Tibial nerve (tissue), 4 donors: Measurements from ENCODE around the gene TTYH1. TPM values are rescaled to one million over a fixed set of nuclear protein-coding genes. Genes with fewer than 3 reads are reported as not detected.

ENCODE experiments used
- DNase-seq, 2 donors: peaks; one replicate each; pipeline ENCODE4 v3.0.0-alpha.2; 2019; ENCODE audit warnings: low spot score in 2 of 2
- H3K27ac ChIP-seq, 4 donors: fragments of 200-600 bp; sonication (generic) in 3 of 4; one replicate each; pipeline ENCODE4 v1.5.1; 2017 to 2019; ENCODE audit warnings: mild to moderate bottlenecking in 1 of 4
- H3K27me3 ChIP-seq, 2 donors: fragments of 200-600 bp; sonication (generic) in 1 of 2; one replicate each; pipeline versions ENCODE4 v1.5.1 to v1.6.0; 2017 to 2019
- H3K36me3 ChIP-seq, 3 donors: fragments of 200-600 bp; sonication (generic); one replicate each; pipeline ENCODE4 v1.5.1; 2018 to 2019
- H3K4me1 ChIP-seq, 4 donors: fragments of 200-600 bp; sonication (generic) in 3 of 4; one replicate each; pipeline ENCODE4 v1.5.1; 2017 to 2019
- H3K4me3 ChIP-seq, 4 donors: fragments of 200-600 bp; sonication (generic) in 3 of 4; one replicate each; pipeline ENCODE4 v1.5.1; 2017 to 2019; ENCODE audit warnings: mild to moderate bottlenecking in 1 of 4, moderate library complexity in 1 of 4
- H3K9me3 ChIP-seq, 4 donors: fragments of 200-600 bp; sonication (generic) in 3 of 4; one replicate each; pipeline ENCODE4 v1.5.1; 2017 to 2019
- EP300 ChIP-seq, 2 donors: sonication (generic); formaldehyde crosslinking; IDR thresholded peaks; one replicate each; pipeline ENCODE4 v1.6.1; 2017; ENCODE audit warnings: antibody characterized with exemption in 2 of 2, mild to moderate bottlenecking in 1 of 2
- POLR2A ChIP-seq, 2 donors: fragments of 450-650 bp; IDR thresholded peaks; one replicate each; pipeline ENCODE4 v1.6.1; 2017; ENCODE audit warnings: antibody characterized with exemption in 2 of 2, mild to moderate bottlenecking in 2 of 2, moderate library complexity in 2 of 2
- WGBS, 2 donors: methylation state at CpG; one replicate each; pipeline ENCODE4 v1.1.5; 2018; 5-methylcytosine and 5-hydroxymethylcytosine counted together
- total RNA-seq, 4 donors: library from RNA; depleted of rRNA; stranded (reverse); fragments of >200 nt; gene quantifications; one replicate each; pipeline ENCODE4 v1.1.0, GENCODE V29; 2016
- TF ChIP-seq, protein P1 (sequence below), 5 experiments: fragments of 200-600 bp in 3 of 5; fragments of 450-650 bp in 2 of 5; sonication (generic) in 3 of 5; IDR thresholded peaks; one replicate each; pipeline ENCODE4 v1.5.1; 2016 to 2019; ENCODE audit warnings: antibody characterized with exemption in 5 of 5, mild to moderate bottlenecking in 3 of 5, moderate library complexity in 2 of 5

TTYH1 gene
- total RNA-seq, 4 donors from 2014 or later: 21.0 to 50.0 (median 34.9) TPM

DNA sequence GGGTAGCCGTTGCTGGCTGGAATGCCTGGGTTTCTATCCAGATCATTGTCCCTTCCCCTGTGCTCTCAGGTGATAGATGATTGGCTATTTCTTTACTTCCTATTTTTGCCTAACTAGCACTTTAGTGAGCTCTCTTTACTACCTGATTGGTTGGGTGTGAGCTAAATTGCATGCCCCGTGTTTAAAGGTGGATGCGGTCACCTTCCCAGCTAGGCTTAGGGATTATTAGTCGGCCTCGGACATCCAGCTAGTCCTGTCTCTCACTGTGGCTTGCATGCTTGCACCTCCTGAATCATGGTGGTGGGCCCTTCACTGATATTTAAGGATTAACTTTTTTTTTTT lies 10.1 kb downstream of the TTYH1 start:
- H3K4me1 ChIP-seq: peaks cover 0 to 40% (median 10%) of the 10 kb centered on the region in 4 donors
- TF ChIP-seq POLR2A (IDR thresholded peaks at IDR 0.05) (no peak), EP300 (IDR thresholded peaks at IDR 0.05) (no peak)
- TF ChIP-seq, protein P1, sequence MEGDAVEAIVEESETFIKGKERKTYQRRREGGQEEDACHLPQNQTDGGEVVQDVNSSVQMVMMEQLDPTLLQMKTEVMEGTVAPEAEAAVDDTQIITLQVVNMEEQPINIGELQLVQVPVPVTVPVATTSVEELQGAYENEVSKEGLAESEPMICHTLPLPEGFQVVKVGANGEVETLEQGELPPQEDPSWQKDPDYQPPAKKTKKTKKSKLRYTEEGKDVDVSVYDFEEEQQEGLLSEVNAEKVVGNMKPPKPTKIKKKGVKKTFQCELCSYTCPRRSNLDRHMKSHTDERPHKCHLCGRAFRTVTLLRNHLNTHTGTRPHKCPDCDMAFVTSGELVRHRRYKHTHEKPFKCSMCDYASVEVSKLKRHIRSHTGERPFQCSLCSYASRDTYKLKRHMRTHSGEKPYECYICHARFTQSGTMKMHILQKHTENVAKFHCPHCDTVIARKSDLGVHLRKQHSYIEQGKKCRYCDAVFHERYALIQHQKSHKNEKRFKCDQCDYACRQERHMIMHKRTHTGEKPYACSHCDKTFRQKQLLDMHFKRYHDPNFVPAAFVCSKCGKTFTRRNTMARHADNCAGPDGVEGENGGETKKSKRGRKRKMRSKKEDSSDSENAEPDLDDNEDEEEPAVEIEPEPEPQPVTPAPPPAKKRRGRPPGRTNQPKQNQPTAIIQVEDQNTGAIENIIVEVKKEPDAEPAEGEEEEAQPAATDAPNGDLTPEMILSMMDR (IDR thresholded peaks at IDR 0.05): no peak
- no peak for DNase-seq
- H3K36me3 ChIP-seq: no peaks in the 10 kb centered on the region
- WGBS, 2 donors: 71 to 75% methylated on average over 5 of the region's 5 CpGs
- H3K27ac ChIP-seq: no peak overlapping the region
- no peaks in the 10 kb centered on the region for H3K9me3 ChIP-seq
- H3K27me3 ChIP-seq: peaks cover 0 to 51% of the 10 kb centered on the region in 2 donors
- no peak overlapping the region for H3K4me3 ChIP-seq

DNA sequence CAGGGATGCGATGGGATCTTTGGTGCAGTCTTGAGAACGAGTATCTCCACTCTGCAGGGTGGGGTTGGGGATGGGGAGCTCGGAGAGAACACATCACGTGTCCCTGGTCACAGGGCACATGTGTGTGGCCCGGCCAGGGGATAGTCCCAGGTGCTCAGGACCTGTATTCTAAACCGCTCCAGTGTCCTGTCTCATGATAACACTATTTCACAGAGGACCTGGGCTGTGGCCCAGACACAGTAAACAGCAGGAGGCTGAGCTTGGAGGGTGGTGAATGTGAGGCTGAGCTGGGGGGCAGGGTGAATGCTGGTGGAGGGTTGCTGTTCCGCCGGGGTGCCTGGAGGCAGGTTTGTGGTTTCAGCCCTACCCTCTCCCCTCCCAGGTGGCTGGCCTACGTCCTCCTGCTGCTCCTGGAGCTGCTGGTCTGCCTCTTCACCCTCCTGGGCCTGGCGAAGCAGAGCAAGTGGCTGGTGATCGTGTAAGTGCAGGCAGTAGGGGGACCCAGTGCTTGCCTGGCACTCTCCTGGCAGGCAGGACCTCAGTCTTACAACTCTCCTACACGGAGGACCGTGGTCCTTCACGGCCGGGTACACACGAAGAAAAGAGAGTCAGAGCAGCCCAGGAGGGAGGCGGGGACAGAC lies 11.1 kb downstream of the TTYH1 start:
- DNase-seq: no peak
- H3K36me3 ChIP-seq: no peaks in the 10 kb centered on the region
- no peak overlapping the region for H3K4me3 ChIP-seq
- 72 to 75% methylated on average over 15 of the region's 17 CpGs for WGBS, 2 donors
- H3K27ac ChIP-seq: no peak overlapping the region
- TF ChIP-seq POLR2A (IDR thresholded peaks at IDR 0.05) (no peak), EP300 (IDR thresholded peaks at IDR 0.05) (no peak)
- TF ChIP-seq, protein P1 (IDR thresholded peaks at IDR 0.05): no peak
- H3K9me3 ChIP-seq: no peaks in the 10 kb centered on the region
- H3K4me1 ChIP-seq: peaks cover 0 to 40% (median 16%) of the 10 kb centered on the region in 4 donors
- H3K27me3 ChIP-seq: peaks cover 0 to 50% of the 10 kb centered on the region in 2 donors

DNA sequence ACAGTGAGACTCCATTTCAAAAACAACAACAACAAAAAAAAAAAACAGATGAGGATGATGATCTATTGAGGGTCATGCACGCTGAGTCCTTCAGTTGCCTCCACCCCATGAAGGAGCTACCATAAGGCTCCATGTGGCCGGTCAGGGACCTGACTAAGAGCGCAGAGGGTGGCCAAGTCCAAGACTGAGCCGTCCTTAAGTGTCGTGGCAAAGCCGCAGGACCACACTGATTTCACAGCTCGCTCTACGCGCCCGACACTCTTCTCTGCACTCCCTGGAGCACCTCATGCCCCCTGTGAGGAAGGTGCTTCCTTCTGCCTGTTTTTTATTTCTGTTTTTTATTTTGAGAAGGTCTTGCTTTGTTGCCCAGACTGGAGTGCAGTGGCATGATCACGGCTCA lies 12.3 kb downstream of the TTYH1 start:
- peaks cover 0 to 33% (median 13%) of the 10 kb centered on the region in 4 donors for H3K4me1 ChIP-seq
- no peaks in the 10 kb centered on the region for H3K9me3 ChIP-seq
- no peaks in the 10 kb centered on the region for H3K36me3 ChIP-seq
- DNase-seq: no peak
- H3K27me3 ChIP-seq: peaks cover 0 to 45% of the 10 kb centered on the region in 2 donors
- H3K4me3 ChIP-seq: no peak overlapping the region
- whole genome bisulfite sequencing, 2 donors: 84 to 85% methylated on average over 11 of the region's 11 CpGs
- H3K27ac ChIP-seq: no peak overlapping the region
- TF ChIP-seq EP300 (IDR thresholded peaks at IDR 0.05): no peak
- no peak for TF ChIP-seq POLR2A (IDR thresholded peaks at IDR 0.05)
- TF ChIP-seq, protein P1 (IDR thresholded peaks at IDR 0.05): no peak

DNA sequence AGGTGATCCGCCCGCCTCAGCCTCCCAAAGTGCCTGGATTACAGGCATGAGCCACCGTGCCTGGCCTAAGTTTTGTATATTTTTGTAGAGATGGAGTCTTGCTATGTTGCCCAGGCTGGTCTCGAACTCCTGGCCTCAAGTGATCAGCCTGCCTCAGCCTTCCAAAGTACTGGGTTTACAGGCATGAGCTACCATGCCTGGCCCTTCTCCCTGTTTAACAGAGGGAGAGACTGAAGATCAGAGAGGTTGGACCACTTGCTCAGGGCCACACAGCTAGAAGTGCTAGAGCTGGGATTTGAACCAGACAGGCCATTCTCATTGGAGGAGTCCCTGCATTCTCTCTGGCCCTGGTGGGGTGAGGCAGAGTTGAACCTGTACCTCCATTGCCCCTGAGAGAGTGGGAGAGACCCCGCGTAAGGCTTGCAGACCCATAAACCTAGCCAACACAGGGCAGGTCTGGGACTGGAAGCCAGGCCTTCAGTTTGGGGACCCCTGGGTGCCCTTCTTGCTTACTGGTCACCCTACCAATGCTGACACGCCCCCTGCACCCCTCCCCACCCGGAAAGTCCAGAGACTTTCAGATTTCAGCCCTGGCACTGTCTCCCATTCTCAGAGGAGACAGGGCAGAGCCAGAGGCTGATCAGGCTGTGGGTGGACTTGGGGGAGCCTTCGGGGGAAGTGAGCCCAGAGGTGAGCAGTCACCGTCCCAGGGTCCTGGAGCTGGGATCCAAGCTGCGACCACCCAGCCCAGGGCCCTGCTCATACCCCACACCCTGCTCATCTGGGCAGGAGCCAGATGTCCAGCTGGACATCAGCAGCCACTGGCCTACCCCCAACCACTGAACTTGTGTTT lies 13.3 kb downstream of the TTYH1 start:
- DNase-seq: no peak
- Histone ChIP-seq H3K9me3 (no peaks in the 10 kb centered on the region), H3K4me1 (peaks cover 0 to 33% (median 13%) of the 10 kb centered on the region in 4 donors), H3K27ac (peak overlapping the region in 1 of 4 donors; percentile 36), H3K36me3 (no peaks in the 10 kb centered on the region), H3K27me3 (peaks cover 0 to 45% of the 10 kb centered on the region in 2 donors), H3K4me3 (no peak overlapping the region)
- TF ChIP-seq, protein P1 (IDR thresholded peaks at IDR 0.05): no peak
- no peak for TF ChIP-seq EP300 (IDR thresholded peaks at IDR 0.05)
- TF ChIP-seq POLR2A (IDR thresholded peaks at IDR 0.05): no peak
- 69 to 86% methylated on average over 7 to 11 of the region's 11 CpGs for WGBS, 2 donors

DNA sequence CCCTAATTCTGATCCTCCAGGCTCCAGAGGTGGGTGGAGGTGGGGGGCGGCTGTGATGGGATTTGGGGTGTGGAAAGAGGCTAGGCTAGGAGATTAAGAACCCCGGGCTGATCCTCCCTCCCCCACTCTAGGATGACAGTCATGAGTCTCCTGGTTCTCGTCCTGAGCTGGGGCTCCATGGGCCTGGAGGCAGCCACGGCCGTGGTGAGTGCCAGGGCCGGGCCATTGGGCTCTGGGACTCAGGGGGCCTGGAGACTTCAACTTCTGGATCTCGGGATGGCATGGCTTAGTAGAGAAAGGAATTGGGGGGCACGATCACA lies 13.9 kb downstream of the TTYH1 start:
- H3K4me1 ChIP-seq: peaks cover 0 to 33% (median 13%) of the 10 kb centered on the region in 4 donors
- TF ChIP-seq, protein P1 (IDR thresholded peaks at IDR 0.05): no peak
- TF ChIP-seq POLR2A (IDR thresholded peaks at IDR 0.05) (no peak), EP300 (IDR thresholded peaks at IDR 0.05) (no peak)
- no peak for DNase-seq
- no peaks in the 10 kb centered on the region for H3K9me3 ChIP-seq
- 51 to 55% methylated on average over 8 of the region's 8 CpGs for WGBS, 2 donors
- H3K27ac ChIP-seq: peak overlapping the region in 2 of 4 donors; percentile 10 to 36
- H3K27me3 ChIP-seq: peaks cover 0 to 45% of the 10 kb centered on the region in 2 donors
- H3K4me3 ChIP-seq: no peak overlapping the region
- no peaks in the 10 kb centered on the region for H3K36me3 ChIP-seq
